ENCODE measurements around the gene ABLIM3. TPM values are rescaled to one million over a fixed set of nuclear protein-coding genes. Genes with fewer than 3 reads are reported as not detected.

ABLIM3 gene
- polyA plus RNA-seq, 1 donor (not counting 4 experiments of a cell fraction or from before 2014, with no cell fraction given) = 7.9 TPM

DNA sequence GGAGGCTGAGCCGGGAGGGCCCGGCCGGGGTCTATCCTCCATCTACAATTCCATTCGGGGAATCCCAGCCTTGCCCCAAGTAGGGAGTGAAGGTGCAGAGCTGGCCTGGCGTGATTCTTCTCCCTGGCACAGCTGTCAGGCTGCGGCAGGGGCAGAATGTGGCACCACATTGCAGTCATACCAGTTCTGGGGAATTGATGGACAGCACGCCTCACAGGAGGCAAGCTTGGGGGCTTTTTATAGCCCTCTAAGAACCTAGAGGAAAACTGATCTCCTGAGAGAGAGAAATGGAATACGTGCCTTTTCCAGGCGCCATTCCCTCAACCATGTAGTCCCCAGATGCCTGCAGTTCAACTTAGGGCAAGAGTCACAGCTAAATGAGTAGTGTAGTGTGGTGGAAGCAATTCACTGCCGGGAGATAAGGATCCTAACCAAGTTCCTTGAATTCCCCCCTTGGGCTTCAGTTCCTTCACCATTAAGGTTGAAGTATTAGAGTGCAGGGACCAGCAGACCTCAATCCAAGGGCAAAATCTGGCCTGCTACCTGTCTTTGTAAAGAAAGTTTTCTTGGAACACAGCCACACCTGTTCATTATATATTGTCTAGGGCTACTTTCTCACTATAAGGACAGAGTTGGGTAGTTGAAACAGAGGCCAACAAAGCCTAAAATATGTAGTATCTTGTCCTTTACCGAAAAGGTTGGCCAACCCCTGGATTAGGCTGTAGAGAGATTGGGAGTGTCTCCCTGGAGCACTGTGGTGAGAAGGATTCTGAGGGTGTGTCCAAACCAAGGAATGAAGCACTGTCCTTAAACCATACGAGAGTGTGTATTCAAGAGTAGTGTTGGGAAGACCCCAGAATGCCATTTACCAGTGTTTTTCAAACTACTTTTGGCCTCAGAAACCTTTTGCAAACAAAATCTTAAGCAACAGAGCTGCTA lies 141.0 kb downstream of the ABLIM3 start:
- H2AFZ ChIP-seq (ENCODE audit: control insufficient read depth, low read length) = no peak overlapping the region
- peaks cover 4% of the 10 kb centered on the region for H3K9me1 ChIP-seq (ENCODE audit: control insufficient read depth, extremely low read depth, insufficient read depth, low read length)
- peaks cover 21% of the 10 kb centered on the region for H3K4me1 ChIP-seq (ENCODE audit: control insufficient read depth, extremely low read depth, insufficient read depth, low read length)
- FAIRE-seq (peak; percentile 5), DNase-seq (ENCODE audit: low read depth, low spot score) (no peak)
- TF ChIP-seq EZH2 (IDR thresholded peaks at IDR 0.05; ENCODE audit: low read length) (no peak), CTCF (optimal IDR thresholded peaks at IDR 0.05 in 1 of 3, IDR thresholded peaks at IDR 0.05 in 1 of 3, conservative IDR thresholded peaks at IDR 0.05 in 1 of 3; ENCODE audit: extremely low read depth in 1 of 3, insufficient read depth in 2 of 3, low read length in 3 of 3) (no peak)
- no peaks in the 10 kb centered on the region for H3K9me3 ChIP-seq (ENCODE audit: control insufficient read depth, low read depth, low read length)
- H3K4me2 ChIP-seq (ENCODE audit: control insufficient read depth, extremely low read depth, insufficient read depth, low read depth, low read length) = no peak overlapping the region
- dilution Hi-C loops (cut with MboI; ENCODE audit: extremely low pct_ligation_motif_present, low sequenced_read_pairs) = no loop called here
- H3K9ac ChIP-seq (ENCODE audit: control insufficient read depth, extremely low read depth, insufficient read depth, low read length) = no peak overlapping the region
- no peak overlapping the region for H3K27ac ChIP-seq (ENCODE audit: control insufficient read depth, insufficient read depth, low read length)
- H3K36me3 ChIP-seq (ENCODE audit: control insufficient read depth in 2 of 2, extremely low read depth in 1 of 2, insufficient read depth in 2 of 2, low read length in 2 of 2) = no peaks in the 10 kb centered on the region
- no peaks in the 10 kb centered on the region for H3K27me3 ChIP-seq (ENCODE audit: control insufficient read depth, extremely low read depth, insufficient read depth, low read length)
- H3K79me2 ChIP-seq (ENCODE audit: control insufficient read depth, insufficient read depth, low read length) = no peaks in the 10 kb centered on the region
- no peak overlapping the region for H3K4me3 ChIP-seq (ENCODE audit: control insufficient read depth in 2 of 3, extremely low read depth in 1 of 3, insufficient read depth in 2 of 3, low read depth in 1 of 3, low read length in 3 of 3)
- H4K20me1 ChIP-seq (ENCODE audit: control insufficient read depth, extremely low read depth, insufficient read depth, low read length) = no peaks in the 10 kb centered on the region

- DNase-seq (ENCODE audit: low read depth, low spot score) = no peak
- H2AFZ ChIP-seq (ENCODE audit: control insufficient read depth, low read length) = no peak overlapping the region
Measured at GRCh38 chr5:149282966-149283332, 141.7 kb downstream of the ABLIM3 start.

More at GRCh38 chr5:149282966-149283332, 141.7 kb downstream of the ABLIM3 start:
- no peak for FAIRE-seq
- Histone ChIP-seq H3K79me2 (ENCODE audit: control insufficient read depth, insufficient read depth, low read length) (no peaks in the 10 kb centered on the region), H3K9ac (ENCODE audit: control insufficient read depth, extremely low read depth, insufficient read depth, low read length) (no peak overlapping the region), H4K20me1 (ENCODE audit: control insufficient read depth, extremely low read depth, insufficient read depth, low read length) (no peaks in the 10 kb centered on the region), H3K36me3 (ENCODE audit: control insufficient read depth in 2 of 2, extremely low read depth in 1 of 2, insufficient read depth in 2 of 2, low read length in 2 of 2) (no peaks in the 10 kb centered on the region), H3K4me2 (ENCODE audit: control insufficient read depth, extremely low read depth, insufficient read depth, low read depth, low read length) (no peak overlapping the region), H3K9me1 (ENCODE audit: control insufficient read depth, extremely low read depth, insufficient read depth, low read length) (peaks cover 4% of the 10 kb centered on the region), H3K9me3 (ENCODE audit: control insufficient read depth, low read depth, low read length) (no peaks in the 10 kb centered on the region), H3K27ac (ENCODE audit: control insufficient read depth, insufficient read depth, low read length) (no peak overlapping the region), H3K4me1 (ENCODE audit: control insufficient read depth, extremely low read depth, insufficient read depth, low read length) (peaks cover 21% of the 10 kb centered on the region), H3K4me3 (ENCODE audit: control insufficient read depth in 2 of 3, extremely low read depth in 1 of 3, insufficient read depth in 2 of 3, low read depth in 1 of 3, low read length in 3 of 3) (no peak overlapping the region), H3K27me3 (ENCODE audit: control insufficient read depth, extremely low read depth, insufficient read depth, low read length) (no peaks in the 10 kb centered on the region)
- dilution Hi-C loops (cut with MboI; ENCODE audit: extremely low pct_ligation_motif_present, low sequenced_read_pairs) = no loop called here
- TF ChIP-seq EZH2 (IDR thresholded peaks at IDR 0.05; ENCODE audit: low read length) (no peak), CTCF (optimal IDR thresholded peaks at IDR 0.05 in 1 of 3, IDR thresholded peaks at IDR 0.05 in 1 of 3, conservative IDR thresholded peaks at IDR 0.05 in 1 of 3; ENCODE audit: extremely low read depth in 1 of 3, insufficient read depth in 2 of 3, low read length in 3 of 3) (no peak)
